NCI-H748 (cell line): ENCODE data around the gene ITGA7.

Source experiments
- DNase-seq: peaks from one replicate; lab custom pipeline; 2025; ENCODE audit not compliant: unreplicated experiment; lab: John Stamatoyannopoulos, UW

The ITGA7 gene

DNA sequence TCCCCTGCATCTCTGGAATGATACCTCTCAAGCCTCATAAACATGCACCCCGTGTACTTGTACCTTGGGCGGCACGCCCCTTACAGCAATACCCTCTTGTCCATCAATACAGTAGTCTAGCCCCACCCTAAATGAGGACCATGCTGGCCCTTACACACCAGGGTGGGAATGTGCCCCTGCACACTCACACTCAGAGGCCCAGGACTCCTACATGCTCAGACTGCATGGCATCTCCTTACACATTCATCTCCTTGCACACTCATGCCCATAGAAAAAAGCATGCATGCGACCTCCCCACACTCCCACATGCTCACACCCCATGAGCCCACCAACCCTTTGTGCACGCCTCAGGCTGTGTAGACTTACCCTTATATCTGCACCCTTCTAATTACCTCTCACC lies 22.0 kb downstream of the ITGA7 start:
- no peak for DNase-seq

DNA sequence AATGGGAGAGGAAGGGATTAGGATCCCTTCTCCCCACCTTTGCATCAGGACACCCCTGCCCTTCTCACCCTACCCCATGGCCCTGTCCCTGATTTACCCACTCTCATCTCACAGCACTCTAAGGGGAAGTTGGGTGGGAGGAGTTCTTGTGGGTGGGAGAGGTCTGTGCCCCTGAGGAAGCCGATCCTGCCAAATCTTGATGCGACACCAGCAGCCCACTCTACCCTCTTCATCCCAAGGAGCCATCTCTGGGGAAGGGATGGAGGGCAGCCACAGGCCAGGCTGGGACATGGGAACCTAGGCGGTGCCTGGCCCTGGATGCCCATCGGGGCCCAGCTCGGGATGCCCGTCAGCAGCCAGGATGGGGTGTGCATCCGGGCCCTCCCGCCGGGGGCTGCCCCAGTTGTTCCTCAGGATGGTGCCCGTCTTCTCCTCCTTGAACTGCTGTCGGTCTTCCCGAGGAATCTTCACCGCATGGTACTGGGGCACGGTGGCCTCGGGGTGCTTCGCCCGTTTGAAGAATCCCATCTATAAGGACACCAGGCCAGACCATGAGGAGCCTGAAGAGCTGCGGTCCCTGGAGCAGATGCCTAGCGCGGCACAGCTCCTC lies 22.8 kb downstream of the ITGA7 start:
- DNase-seq, result no peak

DNA sequence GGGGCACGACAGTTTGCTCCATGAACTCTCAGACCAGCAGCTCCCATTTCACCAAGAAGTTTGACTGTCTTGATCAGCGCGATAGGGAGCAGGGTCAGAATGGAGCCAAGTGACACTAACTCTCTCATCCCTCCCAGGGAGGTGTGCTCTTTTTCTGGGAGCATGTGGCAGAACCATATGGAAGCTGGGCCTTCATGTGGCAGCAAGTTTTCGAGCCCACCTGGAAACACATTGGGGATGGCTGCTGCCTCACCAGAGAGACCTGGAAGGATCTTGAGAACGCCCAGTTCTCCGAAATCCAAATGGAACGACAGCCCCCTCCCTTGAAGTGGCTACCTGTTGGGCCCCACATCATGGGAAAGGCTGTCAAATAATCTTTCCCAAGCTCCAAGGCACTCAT lies 24.0 kb downstream of the ITGA7 start:
- no peak for DNase-seq

DNA sequence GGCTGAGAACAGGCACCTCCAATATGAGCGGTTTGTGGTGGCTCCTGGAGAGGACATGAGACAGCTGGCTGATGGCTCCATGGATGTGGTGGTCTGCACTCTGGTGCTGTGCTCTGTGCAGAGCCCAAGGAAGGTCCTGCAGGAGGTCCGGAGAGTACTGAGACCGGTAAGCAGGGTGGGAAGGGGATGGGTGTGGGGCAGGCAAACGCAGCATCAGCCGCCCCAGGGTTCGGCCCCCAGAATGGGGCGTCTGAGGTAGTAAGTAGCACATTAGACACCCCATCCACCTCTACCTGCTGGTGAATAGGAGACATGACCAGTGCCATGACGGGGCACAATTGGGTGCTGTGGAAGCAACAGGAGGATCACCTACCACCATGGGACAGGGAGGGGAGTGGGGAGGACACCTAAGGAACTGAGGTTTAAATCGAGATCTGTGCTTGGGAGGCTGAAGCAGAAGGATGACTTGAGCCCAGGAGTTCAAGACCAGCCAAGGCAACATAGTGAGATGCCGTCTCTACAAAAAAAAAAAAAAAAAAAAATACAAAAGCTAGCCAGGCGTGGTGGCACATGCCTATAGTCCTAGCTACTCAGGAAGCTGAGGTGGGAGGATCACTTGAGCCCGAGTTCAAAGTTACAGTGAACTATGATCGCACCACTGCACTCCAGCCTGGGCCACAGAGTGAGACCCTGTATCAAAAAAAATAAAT lies 25.5 kb downstream of the ITGA7 start:
- no peak for DNase-seq

DNA sequence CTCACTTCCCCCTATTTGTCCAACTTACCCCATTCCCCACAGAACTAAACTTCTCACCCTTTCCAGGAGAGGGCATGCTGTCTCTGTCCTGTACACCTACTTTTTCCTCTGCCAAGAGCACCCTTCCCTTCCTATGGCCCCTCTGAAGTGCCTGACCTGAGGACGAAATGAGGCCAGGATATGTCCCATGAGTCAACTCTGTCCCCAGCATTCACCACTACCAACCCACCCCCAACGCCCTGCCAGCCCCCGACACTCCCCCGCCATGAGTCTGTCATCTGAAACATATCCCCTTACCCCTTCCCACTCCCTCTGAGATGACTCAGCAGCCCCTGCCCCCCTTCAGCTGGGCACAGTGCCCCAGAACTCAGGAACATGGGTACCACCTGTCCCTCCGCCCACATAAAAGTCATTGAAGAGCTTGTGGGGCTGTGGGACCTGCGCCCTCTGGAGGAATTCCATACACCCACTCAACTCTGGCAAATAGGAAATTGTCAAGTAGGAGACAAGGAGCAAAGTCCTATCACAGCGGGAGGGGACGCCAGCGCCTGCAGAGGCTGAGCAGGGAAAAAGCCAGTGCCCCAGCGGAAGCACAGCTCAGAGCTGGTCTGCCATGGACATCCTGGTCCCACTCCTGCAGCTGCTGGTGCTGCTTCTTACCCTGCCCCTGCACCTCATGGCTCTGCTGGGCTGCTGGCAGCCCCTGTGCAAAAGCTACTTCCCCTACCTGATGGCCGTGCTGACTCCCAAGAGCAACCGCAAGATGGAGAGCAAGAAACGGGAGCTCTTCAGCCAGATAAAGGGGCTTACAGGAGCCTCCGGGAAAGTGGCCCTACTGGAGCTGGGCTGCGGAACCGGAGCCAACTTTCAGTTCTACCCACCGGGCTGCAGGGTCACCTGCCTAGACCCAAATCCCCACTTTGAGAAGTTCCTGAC lies 26.3 kb downstream of the ITGA7 start:
- peak; percentile 20 for DNase-seq

DNA sequence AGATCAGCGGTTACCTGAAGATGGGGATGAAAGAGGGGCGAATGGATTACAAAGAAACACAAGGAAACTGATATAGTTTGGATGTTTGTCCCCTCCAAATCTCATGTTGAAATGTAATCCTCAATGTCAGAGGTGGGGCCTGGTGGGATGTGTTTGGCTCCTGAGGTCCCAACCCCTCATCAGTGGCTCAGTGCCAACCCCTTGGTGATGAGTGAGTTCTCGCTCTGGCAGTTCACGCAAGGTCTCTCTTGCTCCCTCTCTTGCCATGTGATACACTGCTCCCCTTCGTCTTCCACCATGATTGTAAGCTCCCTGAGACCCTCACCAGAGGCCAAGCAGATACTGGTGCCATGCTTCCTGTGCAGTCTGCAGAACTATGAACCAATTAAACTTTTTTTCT lies 28.0 kb downstream of the ITGA7 start:
- DNase-seq, result no peak

DNA sequence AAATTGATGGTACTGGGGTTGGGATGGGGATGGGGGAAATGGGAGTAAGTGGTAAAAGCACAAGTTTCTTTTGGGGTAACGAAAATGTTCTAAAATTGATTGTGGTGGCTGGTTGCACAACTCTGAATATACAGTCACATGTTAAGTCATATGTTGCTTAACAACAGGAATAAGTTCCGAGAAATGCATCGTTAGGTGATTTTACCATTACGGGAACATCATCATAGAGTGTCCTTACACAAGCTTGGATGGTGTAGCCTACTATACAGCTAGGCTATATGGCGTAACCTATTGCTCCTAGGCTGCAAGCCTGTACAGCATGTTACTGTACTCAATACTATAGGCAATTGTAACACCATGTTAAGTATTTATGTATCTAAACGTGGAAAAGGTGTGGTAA lies 31.0 kb downstream of the ITGA7 start:
- no peak for DNase-seq

DNA sequence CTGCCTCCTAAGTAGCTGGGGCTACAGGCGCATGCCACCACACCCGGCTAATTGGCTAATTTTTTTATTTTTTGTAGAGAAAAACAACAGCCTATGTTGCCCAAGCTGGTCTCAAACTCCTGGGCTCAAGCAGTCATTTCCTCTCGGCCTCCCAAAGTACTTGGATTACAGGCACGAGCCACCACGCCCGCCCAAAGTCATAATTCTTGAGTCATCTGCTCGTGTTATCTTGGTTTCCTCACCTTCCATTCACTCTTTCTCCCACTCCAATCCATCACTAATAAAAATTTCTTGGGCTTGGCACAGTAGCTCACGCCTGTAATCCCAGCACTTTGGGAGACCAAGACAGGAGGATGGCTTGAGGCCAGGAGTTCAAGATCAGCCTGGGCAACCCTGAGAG lies 32.0 kb downstream of the ITGA7 start:
- DNase-seq, result no peak

DNA sequence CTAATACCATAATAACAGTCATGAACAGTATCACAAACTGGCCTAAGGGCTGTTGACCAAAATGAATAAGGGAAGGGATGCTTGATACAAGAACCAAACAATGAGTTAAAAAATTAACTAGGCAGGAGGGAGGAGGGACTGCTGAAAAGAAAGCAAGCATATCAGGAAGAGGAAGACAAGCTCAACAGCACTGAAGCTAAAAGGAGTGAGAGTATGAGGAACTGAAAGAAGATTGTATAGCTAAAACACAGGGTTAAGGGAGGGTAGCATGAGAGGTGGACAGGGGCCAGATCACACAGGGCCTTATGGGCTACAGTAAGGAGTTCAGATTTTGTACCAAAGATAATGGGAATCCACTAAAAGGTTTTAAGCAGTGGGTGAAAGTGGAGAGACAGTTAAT lies 34.1 kb downstream of the ITGA7 start:
- DNase-seq, result no peak

DNA sequence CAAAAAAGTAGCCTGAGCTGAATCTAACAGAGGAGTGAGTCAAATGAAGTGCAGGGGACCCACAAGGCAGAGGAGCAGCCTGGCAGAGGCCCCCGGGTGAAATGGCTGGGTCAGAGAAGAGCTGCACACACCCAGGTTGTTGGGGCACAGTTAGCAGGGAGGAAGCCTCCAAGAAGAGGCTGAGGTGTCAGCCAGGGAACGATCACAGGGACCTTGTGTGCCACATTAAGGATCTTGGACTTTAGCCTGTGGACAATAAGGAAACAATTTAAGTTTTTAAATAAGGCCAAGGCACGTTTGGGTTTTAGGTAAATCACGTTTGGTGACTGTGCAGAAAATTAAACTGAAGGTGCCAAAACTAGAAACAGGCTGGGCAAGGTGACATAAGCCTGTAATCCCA lies 36.0 kb downstream of the ITGA7 start:
- DNase-seq, result no peak

DNA sequence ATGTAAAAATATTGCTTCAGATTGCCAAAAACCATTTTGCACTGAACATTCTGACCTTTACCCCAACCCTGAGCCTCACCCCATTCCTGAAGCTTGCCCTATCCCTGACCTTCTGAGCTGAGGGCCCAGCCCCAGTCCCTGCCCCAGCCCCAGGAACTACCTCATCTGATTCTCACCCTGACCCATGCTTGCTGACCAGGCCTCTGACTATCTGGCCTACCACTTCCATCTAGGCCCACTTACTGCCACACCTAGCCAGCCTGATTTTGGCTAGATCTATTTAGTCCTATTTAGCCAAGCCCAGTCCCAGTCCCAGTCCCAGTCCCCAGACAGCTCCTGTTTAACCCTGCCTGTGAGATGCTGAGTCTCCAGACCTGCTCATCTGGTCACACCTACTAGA lies 37.4 kb downstream of the ITGA7 start:
- no peak for DNase-seq

DNA sequence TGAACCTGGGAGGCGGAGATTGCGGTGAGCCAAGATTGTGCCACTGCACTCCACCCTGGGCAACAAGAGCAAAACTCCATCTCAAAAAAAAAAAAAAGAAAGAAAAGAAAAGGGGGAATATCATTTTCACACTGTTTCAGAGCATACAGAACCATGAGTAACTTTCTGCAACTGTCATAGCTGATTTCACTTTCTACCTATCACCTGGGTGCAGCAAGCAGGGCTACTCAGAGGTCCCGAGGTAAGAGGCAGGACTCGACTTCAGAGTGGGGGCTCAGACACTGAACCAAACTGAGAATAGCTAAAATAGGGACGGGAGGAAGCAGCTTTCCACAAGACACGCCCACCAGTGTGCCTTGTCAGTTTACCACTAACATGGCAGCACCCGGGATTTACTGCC lies 41.2 kb downstream of the ITGA7 start:
- no peak for DNase-seq

DNA sequence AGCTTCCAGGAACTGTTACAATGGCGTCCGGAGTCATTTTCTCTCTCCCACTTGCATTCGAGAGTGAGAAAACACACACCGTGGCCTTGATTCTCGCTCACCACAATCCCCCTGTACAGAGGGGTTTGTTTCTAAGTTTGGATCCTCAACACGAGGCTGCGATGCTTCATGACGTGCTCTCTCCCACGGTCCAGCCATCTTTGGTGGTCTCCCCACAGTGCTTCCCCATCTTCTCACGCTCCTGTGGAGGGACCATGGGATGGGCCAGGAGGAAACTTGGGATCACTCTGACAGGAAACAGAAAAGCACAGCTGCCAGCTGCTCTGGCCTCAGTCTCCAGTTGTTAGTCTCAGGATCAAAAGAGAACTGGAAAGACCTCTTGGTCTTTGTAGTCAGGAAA lies 42.9 kb downstream of the ITGA7 start:
- no peak for DNase-seq

DNA sequence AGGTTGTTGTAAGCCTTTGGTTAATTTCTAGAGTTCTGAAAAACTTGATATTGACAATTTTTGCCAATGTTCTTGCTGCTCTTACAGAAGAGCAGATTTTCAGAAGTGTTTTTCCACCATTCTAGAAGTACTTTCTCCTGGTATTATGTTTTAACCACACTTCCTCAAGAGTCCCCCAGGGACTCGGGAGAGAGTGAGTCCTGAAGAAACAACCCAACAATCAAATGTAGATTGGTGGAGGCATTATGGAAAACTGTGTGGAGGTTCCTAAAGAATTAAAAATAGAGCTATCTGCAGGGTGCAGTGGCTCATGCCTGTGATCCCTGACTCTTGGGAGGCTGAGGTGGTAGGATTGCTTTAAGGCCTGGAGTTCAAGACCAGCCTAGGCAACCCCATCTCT lies 44.3 kb downstream of the ITGA7 start:
- DNase-seq, result no peak

DNA sequence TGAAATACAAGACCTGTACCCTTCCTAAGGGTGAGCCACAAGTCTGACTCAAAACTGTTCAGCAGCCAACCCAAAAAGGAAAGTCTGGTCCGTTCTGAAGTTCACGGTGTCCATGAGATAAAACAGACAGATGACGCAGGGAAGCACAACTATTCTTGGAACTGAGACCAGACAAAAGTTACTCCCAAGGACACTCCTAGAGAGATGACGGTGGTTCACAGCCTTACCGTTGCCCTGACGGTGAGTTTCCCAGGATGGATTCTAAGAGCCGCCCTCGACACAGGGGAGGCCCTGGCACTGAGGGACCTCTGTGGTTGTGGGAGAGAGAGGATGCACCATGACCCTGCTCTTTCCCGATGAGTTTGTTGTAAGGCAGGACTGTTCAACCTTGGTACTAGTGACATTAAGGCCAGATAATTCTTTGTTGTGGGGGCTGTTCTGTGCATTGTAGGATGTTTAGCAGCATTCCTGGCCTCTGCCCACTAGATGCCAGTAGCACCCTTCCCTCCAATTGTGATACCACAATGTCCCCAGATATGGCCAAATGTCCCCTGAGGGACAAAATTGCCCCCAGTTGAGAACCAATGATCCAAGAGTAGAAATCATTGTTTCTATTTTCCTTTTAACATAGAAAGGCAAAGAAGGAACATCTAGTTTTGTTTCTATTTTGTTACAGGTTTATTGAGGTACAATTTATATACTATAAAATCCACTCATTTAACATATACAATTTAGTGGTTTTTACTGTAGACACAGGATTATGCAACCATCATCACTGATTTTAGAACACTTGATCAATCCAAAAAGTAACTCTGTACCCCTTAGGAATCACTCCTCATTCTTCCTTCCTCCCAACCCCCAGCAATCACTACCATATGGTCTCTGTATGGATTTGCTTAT lies 48.0 kb downstream of the ITGA7 start:
- DNase-seq, result peak; percentile 42

DNA sequence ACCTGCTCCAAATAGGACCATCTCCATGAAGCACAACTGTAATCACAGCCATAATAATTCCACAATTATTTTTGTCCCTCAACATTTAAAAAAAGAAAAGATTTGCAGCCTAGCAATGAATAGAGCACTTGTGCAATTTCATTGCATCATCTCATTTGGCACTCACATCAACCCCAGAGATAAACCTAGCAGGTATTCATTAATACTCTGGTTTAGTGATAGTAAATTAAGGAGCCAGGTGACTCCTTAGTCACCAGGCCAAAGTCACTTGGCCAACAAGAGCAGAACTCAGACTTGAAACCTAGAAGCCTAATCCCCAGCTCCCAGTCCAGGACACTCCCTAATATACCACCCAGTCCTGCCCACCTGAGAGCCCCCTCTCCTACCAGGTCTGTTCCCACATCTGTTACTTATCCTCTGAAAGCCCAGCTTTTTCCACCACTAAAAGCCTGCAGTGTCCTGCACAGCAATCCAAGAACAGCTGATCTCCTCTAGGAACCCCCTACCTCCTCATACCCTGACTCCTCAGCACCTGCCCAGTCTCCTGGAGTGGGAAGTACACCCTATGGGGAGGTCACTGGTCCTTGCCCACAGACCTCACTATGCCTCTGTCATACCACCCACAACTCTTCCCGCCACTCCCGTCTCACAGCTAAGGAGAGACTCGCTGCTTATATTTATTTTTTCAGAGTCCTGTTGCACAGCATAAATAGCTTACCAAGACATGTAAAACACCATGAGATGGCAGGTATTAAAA lies 48.9 kb downstream of the ITGA7 start:
- no peak for DNase-seq

DNA sequence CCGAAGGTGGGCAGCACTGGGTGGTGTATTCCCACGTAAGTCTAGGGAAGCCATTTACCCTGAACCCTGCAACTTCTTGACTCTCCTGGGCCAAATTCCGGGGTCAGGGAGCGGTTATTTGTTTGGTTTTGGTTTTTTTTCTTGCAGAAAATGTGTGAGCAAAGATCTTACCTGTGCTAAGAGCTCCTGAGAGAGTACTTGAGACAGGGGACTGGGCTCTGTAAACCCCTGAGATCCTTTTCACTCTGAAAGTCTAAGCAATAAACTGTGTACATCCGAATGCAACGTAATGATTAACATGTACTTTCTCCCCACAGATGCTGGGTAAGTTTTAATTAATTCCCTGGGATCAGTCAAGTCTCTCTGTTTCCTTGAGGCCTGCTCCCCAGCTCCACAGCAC lies 49.5 kb downstream of the ITGA7 start:
- no peak for DNase-seq

DNA sequence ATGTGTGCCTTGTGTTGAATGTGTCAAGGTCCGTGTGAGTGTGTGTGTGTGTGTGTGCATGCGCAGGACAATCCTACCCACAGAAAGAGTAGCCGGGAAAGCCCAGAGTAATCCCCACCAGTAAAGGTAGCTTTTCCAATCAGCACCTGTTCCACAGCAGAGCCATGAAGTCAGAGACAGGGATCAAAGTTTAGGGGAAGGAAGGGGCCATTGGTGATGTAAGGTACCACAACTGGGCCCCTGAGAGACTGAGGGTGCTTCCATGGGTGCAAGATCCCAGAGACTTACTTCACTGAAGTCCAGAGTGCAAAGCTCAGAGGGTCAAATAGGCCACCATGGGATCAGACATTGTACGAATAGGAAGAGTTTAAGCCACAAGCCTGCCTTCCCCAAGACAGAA lies 50.5 kb downstream of the ITGA7 start:
- DNase-seq, result no peak

DNA sequence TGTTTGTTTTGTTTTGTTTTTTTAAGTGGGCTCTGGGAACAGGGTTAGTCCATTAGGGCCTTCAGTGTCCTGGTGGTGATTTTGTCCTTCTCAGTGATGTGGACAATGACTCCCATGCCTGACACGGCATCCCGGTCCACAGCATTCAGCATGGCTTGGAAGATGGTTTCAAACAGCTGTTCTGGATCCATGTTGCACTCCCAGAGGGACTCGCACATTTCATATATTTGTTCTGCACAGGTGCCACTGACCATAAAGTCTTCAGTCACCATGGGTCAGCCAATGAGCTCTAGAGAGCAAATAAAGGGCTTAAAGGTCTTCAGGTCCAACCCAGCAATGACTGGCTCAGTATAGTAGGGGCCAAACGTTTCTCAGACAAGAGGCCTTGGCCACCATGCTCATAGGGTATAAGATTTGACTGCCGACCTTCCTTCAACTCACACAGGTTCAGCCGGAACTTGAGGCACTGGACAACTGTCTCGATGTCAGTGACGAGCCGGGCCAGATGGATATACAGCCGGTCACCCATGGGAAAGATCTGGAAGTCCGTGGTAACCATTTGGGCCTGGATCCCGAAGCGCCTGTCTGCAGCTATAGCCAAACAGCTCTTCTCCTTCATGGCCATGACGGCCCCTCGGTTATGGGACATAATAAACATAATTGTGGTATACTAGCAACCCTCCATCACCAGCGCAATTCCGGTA lies 53.0 kb downstream of the ITGA7 start:
- DNase-seq, result no peak

DNA sequence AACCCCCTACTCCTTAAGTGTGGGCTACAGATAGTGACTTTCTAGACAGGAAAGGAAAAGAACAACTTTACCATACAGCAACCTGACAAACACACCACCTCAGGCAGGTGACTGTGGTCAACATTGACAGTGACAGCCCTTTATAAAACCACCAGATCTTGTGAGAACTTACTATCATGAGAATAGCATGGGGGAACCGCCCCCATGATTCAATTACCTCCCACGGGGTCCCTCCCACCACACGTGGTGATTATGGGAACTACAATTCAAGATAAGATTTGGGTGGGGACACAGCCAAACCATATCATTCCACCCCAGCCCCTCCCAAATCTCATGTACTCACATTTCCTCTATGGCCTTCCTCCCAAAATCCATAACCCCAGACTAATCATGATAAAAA lies 54.7 kb downstream of the ITGA7 start:
- no peak for DNase-seq
